Measurements from ENCODE around the gene LZTFL1.

DNA sequence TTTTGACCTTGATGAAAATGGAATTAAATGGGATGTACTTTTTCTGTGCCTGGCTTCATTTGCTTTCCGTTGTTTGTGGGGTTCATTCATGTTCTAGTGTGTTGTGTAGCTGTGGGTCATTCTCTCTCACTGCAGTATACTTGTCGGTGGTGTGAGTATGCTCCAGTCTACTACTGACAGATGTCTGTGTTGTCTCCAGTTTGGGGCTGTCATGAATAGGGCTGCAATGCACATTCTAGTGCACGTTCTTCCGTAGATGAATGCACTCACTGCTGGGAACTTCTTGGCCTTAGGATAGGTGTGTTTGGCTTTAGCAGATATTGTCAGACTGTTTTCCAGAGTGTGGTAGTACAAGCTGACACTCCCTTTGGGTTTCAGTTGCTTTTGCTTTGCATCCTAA is 43.9 kb downstream of the LZTFL1 start:
- TF ChIP-seq CTCF (IDR thresholded peaks at IDR 0.05; ENCODE audit: low read depth, low read length, poor library complexity, severe bottlenecking) (no peak), EZH2phosphoT487 (IDR thresholded peaks at IDR 0.05; ENCODE audit: borderline replicate concordance, low read length) (no peak)

Measured in DOHH2 (cell line).